Heart left ventricle (tissue), 13 donors: ENCODE measurements around the gene MYL4.

Experiments used
- CTCF ChIP-seq, 12 donors: fragments of 200-600 bp; sonication (generic) in 4 of 12; IDR thresholded peaks; one replicate each; pipeline versions ENCODE4 v1.5.0 to v1.8.0; 2018 to 2022; ENCODE audit warnings: antibody characterized with exemption in 12 of 12, mild to moderate bottlenecking in 5 of 12
- POLR2A ChIP-seq, 2 donors: fragments of 450-650 bp; IDR thresholded peaks; one replicate each; pipeline ENCODE4 v1.6.1; 2017; ENCODE audit warnings: antibody characterized with exemption in 2 of 2, mild to moderate bottlenecking in 2 of 2, moderate library complexity in 2 of 2
- donor health status: ischemic (EF 13 %, LVEDD 7.1; RV severe dilation, severe dysfunction).
- donor health status: DM: no; HTN: yes; CAD: no.
- donor health status: DM: no; HTN: no; CAD: no.
- donor health status: ischemic (EF 25% LVEDD 6.9; RV normal size, moderate dysfunction).
- donor health status: ischemic (EF 25% LVEDD 5.7; RV mildly dilated, moderate dysfunction).
- donor health status: ischemic (EF 35%, LVEDD 5.7; RV mildly dilated, moderate dysfunction).
- donor health status: nonischemic (EF 11% LVEDD 7.7; RV severe dilation, severe dysfunction).
- donor health status: DM: yes; HTN: yes; CAD: no.
- donor health status: PGD.
- donor health status: ischemic (EF 29% LVEDD 5.4; RV normal size, mild dysfunction).
- donor health status: nonischemic (EF 23%, LVEDD 6.1; RV moderate dilation, normal function).

GRCh38 chr17:47239967-47240651 lies 31.0 kb downstream of the MYL4 start:
- no peak for TF ChIP-seq CTCF (IDR thresholded peaks at IDR 0.05)
- TF ChIP-seq POLR2A (IDR thresholded peaks at IDR 0.05), result peak in 1 of 2 donors; percentile 15
